Stimulated activated CD8-positive, alpha-beta memory T cell treated with anti-CD3 and anti-CD28 coated beads, Interleukin-4, amount 100 ng/mL, for 48 hours (primary cell): ENCODE results near the gene WDR46.

Experiments
- DNase-seq: peaks from one replicate; pipeline ENCODE4 v3.0.0-alpha.2; 2020

The WDR46 gene

GRCh38 chr6:33313709-33314514 is 24.9 kb upstream of the WDR46 start, which contains the start of gene TAPBP:
Gene TAPBP, minus strand, starts transcription at chr6:33314078. Its CDS starts 37 bp downstream, at chr6:33314041.
- peak; percentile 89 for DNase-seq

GRCh38 chr6:33313105-33313708 is 24.2 kb upstream of the WDR46 start:
- peak; percentile 71 for DNase-seq

- DNase-seq: peak; percentile 83
Measured at GRCh38 chr6:33312361-33313104, 23.5 kb upstream of the WDR46 start.

GRCh38 chr6:33306356-33306755 is 17.3 kb upstream of the WDR46 start:
- DNase-seq: no peak

GRCh38 chr6:33305052-33305451 is 16.0 kb upstream of the WDR46 start:
- DNase-seq: no peak

- DNase-seq: no peak
Measured at GRCh38 chr6:33304216-33304615, 15.2 kb upstream of the WDR46 start.

- no peak for DNase-seq
Measured at GRCh38 chr6:33301877-33302276, 12.8 kb upstream of the WDR46 start.

- DNase-seq: peak; percentile 96
Measured at GRCh38 chr6:33299237-33299944, 10.4 kb upstream of the WDR46 start.

- DNase-seq: peak; percentile 70
Measured at GRCh38 chr6:33298773-33299236, 9.8 kb upstream of the WDR46 start, which contains the start of gene RGL2. Gene RGL2, minus strand, starts transcription at chr6:33298942. Its CDS starts 332 bp downstream, at chr6:33298610.

GRCh38 chr6:33297956-33298772 is 9.1 kb upstream of the WDR46 start:
- DNase-seq: peak; percentile 77

- no peak for DNase-seq
Measured at GRCh38 chr6:33297406-33297955, 8.4 kb upstream of the WDR46 start.

- no peak for DNase-seq
Measured at GRCh38 chr6:33296797-33297405, 7.9 kb upstream of the WDR46 start.

- no peak for DNase-seq
Measured at GRCh38 chr6:33295621-33296369, 6.8 kb upstream of the WDR46 start.

- no peak for DNase-seq
Measured at GRCh38 chr6:33294086-33294823, 5.2 kb upstream of the WDR46 start.

GRCh38 chr6:33292996-33293682 is 4.1 kb upstream of the WDR46 start:
- no peak for DNase-seq

- DNase-seq: no peak
Measured at GRCh38 chr6:33290459-33290858, 1.4 kb upstream of the WDR46 start.

GRCh38 chr6:33289784-33290315 is 811 bp upstream of the WDR46 start:
- DNase-seq: no peak

- DNase-seq: no peak
Measured at GRCh38 chr6:33288141-33288920, 708 bp downstream of the WDR46 start.
